Liver (tissue), 9 donors: ENCODE measurements around the gene AREG. TPM values are rescaled to one million over a fixed set of nuclear protein-coding genes. Genes with fewer than 3 reads are reported as not detected.

ENCODE experiments used
- DNase-seq: peaks from one replicate; pipeline ENCODE4 v3.0.0-alpha.2; 2017; ENCODE audit warnings: low spot score
- H3K27ac ChIP-seq, 2 donors: one replicate each; pipeline ENCODE4 v1.7.0; 2013; ENCODE audit warnings: inconsistent platforms in 2 of 2, low read length in 2 of 2, control low read depth in 1 of 2, low read depth in 1 of 2, mild to moderate bottlenecking in 1 of 2
- H3K27me3 ChIP-seq, 4 donors: one replicate each; pipeline versions ENCODE4 v1.6.1 to v1.7.0; 2013; ENCODE audit warnings: low read length in 3 of 4, inconsistent platforms in 1 of 4, mild to moderate bottlenecking in 1 of 4, moderate library complexity in 1 of 4; ENCODE audit not compliant: control insufficient read depth in 4 of 4, insufficient read depth in 4 of 4
- H3K36me3 ChIP-seq, 4 donors: one replicate each; pipeline versions ENCODE4 v1.6.1 to v1.7.0; 2013; ENCODE audit warnings: low read length in 3 of 4, mild to moderate bottlenecking in 3 of 4, low read depth in 1 of 4, moderate library complexity in 1 of 4; ENCODE audit not compliant: control insufficient read depth in 4 of 4, insufficient read depth in 3 of 4
- H3K4me1 ChIP-seq, 4 donors: one replicate each; pipeline versions ENCODE4 v1.6.1 to v1.7.0; 2013; ENCODE audit warnings: low read length in 3 of 4, mild to moderate bottlenecking in 3 of 4, moderate library complexity in 1 of 4; ENCODE audit not compliant: control insufficient read depth in 4 of 4, insufficient read depth in 4 of 4
- H3K4me3 ChIP-seq, 3 donors: one replicate each; pipeline versions ENCODE4 v1.6.1 to v1.7.0; 2013; ENCODE audit warnings: low read length in 3 of 3, control low read depth in 1 of 3, low read depth in 1 of 3, mild to moderate bottlenecking in 1 of 3
- H3K9ac ChIP-seq, 2 donors: one replicate each; pipeline ENCODE4 v1.7.0; 2013; ENCODE audit warnings: low read length in 2 of 2, mild to moderate bottlenecking in 2 of 2, moderate library complexity in 2 of 2, control low read depth in 1 of 2, low read depth in 1 of 2
- H3K9me3 ChIP-seq, 4 donors: one replicate each; pipeline versions ENCODE4 v1.6.1 to v1.7.0; 2013; ENCODE audit warnings: low read length in 3 of 4; ENCODE audit not compliant: control insufficient read depth in 4 of 4
- ATF3 ChIP-seq: IDR thresholded peaks from 2 replicates; pipeline ENCODE4 v1.6.1; 2016; ENCODE audit warnings: antibody characterized with exemption
- CTCF ChIP-seq: fragments of 150-350 bp; IDR thresholded peaks from 2 replicates; pipeline ENCODE4 v1.5.1; 2017; ENCODE audit warnings: improper control_type of control experiment, low read depth, low read length; ENCODE audit not compliant: missing input control
- EGR1 ChIP-seq, 2 donors: IDR thresholded peaks; 2 replicates each; pipeline ENCODE4 v1.6.1; 2016 to 2018; ENCODE audit warnings: antibody characterized with exemption in 2 of 2, low read depth in 2 of 2
- FOXA1 ChIP-seq: IDR thresholded peaks from 2 replicates; pipeline ENCODE4 v1.6.1; 2016; ENCODE audit warnings: antibody characterized with exemption
- FOXA2 ChIP-seq: IDR thresholded peaks from 2 replicates; pipeline ENCODE4 v1.6.1; 2016; ENCODE audit warnings: antibody characterized with exemption
- GABPA ChIP-seq, 2 donors: IDR thresholded peaks in 1 of 2; conservative IDR thresholded peaks in 1 of 2; 2 replicates each; pipeline ENCODE4 v1.6.1; 2016; ENCODE audit warnings: antibody characterized with exemption in 2 of 2, mild to moderate bottlenecking in 1 of 2, moderate library complexity in 1 of 2
- HNF4A ChIP-seq, 2 donors: conservative IDR thresholded peaks; 2 replicates each; pipeline ENCODE4 v1.6.1; 2016; ENCODE audit warnings: antibody characterized with exemption in 2 of 2, mild to moderate bottlenecking in 2 of 2
- HNF4G ChIP-seq: IDR thresholded peaks from 2 replicates; pipeline ENCODE4 v1.6.1; 2016; ENCODE audit warnings: antibody characterized with exemption
- JUND ChIP-seq, 2 donors: IDR thresholded peaks; 2 replicates each; pipeline ENCODE4 v1.6.1; 2016; ENCODE audit warnings: antibody characterized with exemption in 2 of 2
- MAX ChIP-seq: IDR thresholded peaks from 2 replicates; pipeline ENCODE4 v1.6.1; 2016; ENCODE audit warnings: antibody characterized with exemption
- NR2F2 ChIP-seq: IDR thresholded peaks from 2 replicates; pipeline ENCODE4 v1.6.1; 2016; ENCODE audit warnings: antibody characterized with exemption
- RAD21 ChIP-seq, 2 donors: IDR thresholded peaks; 2 replicates each; pipeline ENCODE4 v1.6.1; 2016; ENCODE audit warnings: antibody characterized with exemption in 2 of 2, mild to moderate bottlenecking in 2 of 2
- REST ChIP-seq: IDR thresholded peaks from 2 replicates; pipeline ENCODE4 v1.6.1; 2016; ENCODE audit warnings: antibody characterized with exemption, mild to moderate bottlenecking
- RXRA ChIP-seq, 2 donors: IDR thresholded peaks; 2 replicates each; pipeline ENCODE4 v1.6.1; 2017 to 2018; ENCODE audit warnings: antibody characterized with exemption in 2 of 2, mild to moderate bottlenecking in 1 of 2
- SP1 ChIP-seq: IDR thresholded peaks from 2 replicates; pipeline ENCODE4 v1.6.1; 2018; ENCODE audit warnings: antibody characterized with exemption, mild to moderate bottlenecking
- TAF1 ChIP-seq: conservative IDR thresholded peaks from 2 replicates; pipeline ENCODE4 v1.6.1; 2016; ENCODE audit warnings: antibody characterized with exemption, mild to moderate bottlenecking
- YY1 ChIP-seq: IDR thresholded peaks from 2 replicates; pipeline ENCODE4 v1.6.1; 2016; ENCODE audit warnings: antibody characterized with exemption, mild to moderate bottlenecking
- ZBTB33 ChIP-seq: IDR thresholded peaks from 2 replicates; pipeline ENCODE4 v1.6.1; 2016; ENCODE audit warnings: antibody characterized with exemption
- WGBS: extraction: QIAGEN DNeasy Blood & Tissue Kit; methylation state at CpG from one replicate; pipeline ENCODE4 v1.1.7; 2013; 5-methylcytosine and 5-hydroxymethylcytosine counted together
- polyA plus RNA-seq, 2 donors: library from polyadenylated mRNA; stranded (reverse) in 1 of 2; unstranded in 1 of 2; fragments of 200-250 nt in 1 of 2; fragments of >200 nt in 1 of 2; fragmentation: Nextera tagmentation in 1 of 2; extraction: Ambion mirVana in 1 of 2; gene quantifications; one replicate each; pipeline versions ENCODE4 v1.2.1 to v1.2.3, GENCODE V29; 2013 to 2015
- total RNA-seq, 2 donors: library from RNA; depleted of rRNA; stranded (reverse); fragments of >200 nt; gene quantifications; one replicate each; pipeline ENCODE4 v1.2.3, GENCODE V29; 2014
- donor health status: healthy.
- donor health status: healthy.
- donor health status: healthy.
- donor health status: healthy.
- donor health status: healthy.

AREG gene
- total and polyA plus RNA-seq, 4 donors: 0.06 to 0.71 TPM; not detected in 2

- Histone ChIP-seq H3K9me3 (no peaks in the 10 kb centered on the region), H3K4me3 (no peak overlapping the region), H3K4me1 (no peaks in the 10 kb centered on the region), H3K9ac (no peak overlapping the region), H3K27ac (no peak overlapping the region), H3K36me3 (no peaks in the 10 kb centered on the region), H3K27me3 (no peaks in the 10 kb centered on the region)
- TF ChIP-seq RXRA (IDR thresholded peaks at IDR 0.05): no peak
- no peak for TF ChIP-seq ATF3
- no peak for TF ChIP-seq YY1
- no peak for TF ChIP-seq TAF1
- no peak for TF ChIP-seq REST
- TF ChIP-seq HNF4G: no peak
- no peak for TF ChIP-seq FOXA1
- no peak for TF ChIP-seq GABPA (IDR thresholded peaks at IDR 0.05 in 1 of 2, conservative IDR thresholded peaks at IDR 0.05 in 1 of 2)
- TF ChIP-seq MAX: no peak
- WGBS: 80% methylated on average over 1 of the region's 1 CpG
- no peak for DNase-seq
These were observed 42.8 kb downstream of the AREG start for GRCh38 chr4:74487771-74488170.

- Histone ChIP-seq H3K9me3 (no peaks in the 10 kb centered on the region), H3K27ac (no peak overlapping the region), H3K9ac (no peak overlapping the region), H3K4me1 (no peaks in the 10 kb centered on the region), H3K36me3 (no peaks in the 10 kb centered on the region), H3K27me3 (no peaks in the 10 kb centered on the region), H3K4me3 (no peak overlapping the region)
- no peak for TF ChIP-seq MAX
- no peak for TF ChIP-seq TAF1
- no peak for TF ChIP-seq YY1
- TF ChIP-seq SP1: no peak
- no peak for TF ChIP-seq FOXA1
- no peak for TF ChIP-seq JUND (IDR thresholded peaks at IDR 0.05)
- no peak for TF ChIP-seq RAD21 (IDR thresholded peaks at IDR 0.05)
- TF ChIP-seq HNF4A (conservative IDR thresholded peaks at IDR 0.05): no peak
- no peak for TF ChIP-seq EGR1 (IDR thresholded peaks at IDR 0.05; ENCODE audit: low read depth in 2 of 2)
- TF ChIP-seq NR2F2: no peak
- no peak for TF ChIP-seq CTCF
- TF ChIP-seq RXRA (IDR thresholded peaks at IDR 0.05): no peak
- TF ChIP-seq REST: no peak
- TF ChIP-seq GABPA (IDR thresholded peaks at IDR 0.05 in 1 of 2, conservative IDR thresholded peaks at IDR 0.05 in 1 of 2): no peak
- TF ChIP-seq ATF3: no peak
- no peak for TF ChIP-seq HNF4G
- no peak for TF ChIP-seq ZBTB33
- no peak for TF ChIP-seq FOXA2
- WGBS: 89% methylated on average over 1 of the region's 1 CpG
- no peak for DNase-seq
These were observed 45.8 kb downstream of the AREG start for GRCh38 chr4:74490736-74491135.
